ENCODE measurements around the gene ORC5.
"Not testable (repeated sequence)": the region's sequence is repeated elsewhere in the genome, so short reads cannot be mapped to it uniquely, and the experiment has no call there.

ORC5 gene

DNA sequence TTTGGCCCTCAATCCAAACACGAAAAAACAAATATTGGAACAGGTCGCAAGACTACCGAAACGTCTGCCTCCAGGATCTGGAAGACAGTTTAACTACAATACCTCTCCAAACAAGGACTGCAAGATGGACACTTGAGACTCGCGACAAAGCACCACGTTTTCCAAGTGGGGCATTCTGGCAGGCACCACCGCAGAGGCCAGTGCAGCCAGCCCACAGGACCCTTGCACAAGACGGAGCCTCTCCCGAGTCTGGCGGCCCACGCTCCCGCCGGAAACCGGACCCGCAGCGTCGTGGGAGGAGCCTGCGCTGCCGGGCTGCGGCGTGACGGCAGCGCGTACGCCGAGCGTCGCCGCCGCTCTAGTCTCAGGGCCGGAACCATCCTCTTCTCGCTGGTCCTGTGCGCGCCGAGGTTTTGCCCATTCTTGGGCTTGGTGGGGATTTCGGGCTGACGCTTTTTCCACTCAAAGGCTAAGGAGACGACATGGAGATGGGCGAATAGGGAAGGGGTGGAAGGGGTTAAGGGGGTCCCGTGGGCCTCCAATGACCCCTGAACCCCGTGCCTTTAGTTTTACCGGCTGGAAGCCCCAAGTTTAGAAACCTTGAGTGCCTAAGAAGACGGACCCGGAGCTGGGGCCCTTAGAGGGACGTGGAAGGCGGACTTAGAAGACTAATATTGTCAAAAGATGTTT is at the start of gene ORC5:
Gene ORC5 (minus strand): TSS at position 283 of the 690 bp plus-strand sequence. CDS start 109 bp downstream, at position 174.
- DNase-seq (ENCODE audit: low read depth): peak; percentile 76

DNA sequence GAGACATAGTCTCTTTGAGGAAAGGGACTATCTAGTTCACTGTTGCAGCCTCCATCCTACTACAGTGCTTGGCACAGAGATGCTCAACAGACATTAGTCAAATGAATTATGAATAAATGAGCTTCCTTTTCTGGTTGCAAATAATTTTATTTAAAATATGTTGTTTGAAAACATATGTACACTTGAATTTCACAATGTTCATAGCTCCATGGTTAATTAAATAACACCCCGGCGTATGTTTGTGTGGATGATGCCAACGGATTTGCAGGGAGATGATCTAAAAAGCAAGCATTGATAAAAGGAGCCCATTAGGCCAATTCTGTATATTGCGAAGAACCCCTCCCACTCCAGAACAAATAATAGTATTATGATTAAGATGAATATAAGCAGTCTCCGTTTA is 47.8 kb upstream of the ORC5 start:
- DNase-seq (ENCODE audit: low read depth): no peak

DNA sequence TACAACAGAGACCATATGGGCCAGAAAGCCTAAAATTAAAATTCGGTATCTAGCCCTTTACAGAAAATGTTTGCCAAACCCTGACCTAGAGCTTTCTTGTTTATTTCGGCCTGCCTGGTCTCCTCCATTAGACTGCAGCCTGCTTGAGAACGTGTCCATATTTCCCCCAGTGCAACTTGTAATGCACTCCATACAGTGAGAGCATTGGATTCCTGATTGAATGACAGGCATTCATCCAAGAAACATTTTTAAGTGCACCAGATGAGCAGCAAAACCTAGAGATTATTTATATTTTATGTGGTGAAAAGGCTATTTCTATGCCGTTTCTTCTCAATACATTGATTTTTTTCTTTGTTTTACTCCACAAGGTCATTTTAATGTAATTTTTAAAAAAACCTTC is 47.4 kb upstream of the ORC5 start:
- no peak for DNase-seq (ENCODE audit: low read depth)

DNA sequence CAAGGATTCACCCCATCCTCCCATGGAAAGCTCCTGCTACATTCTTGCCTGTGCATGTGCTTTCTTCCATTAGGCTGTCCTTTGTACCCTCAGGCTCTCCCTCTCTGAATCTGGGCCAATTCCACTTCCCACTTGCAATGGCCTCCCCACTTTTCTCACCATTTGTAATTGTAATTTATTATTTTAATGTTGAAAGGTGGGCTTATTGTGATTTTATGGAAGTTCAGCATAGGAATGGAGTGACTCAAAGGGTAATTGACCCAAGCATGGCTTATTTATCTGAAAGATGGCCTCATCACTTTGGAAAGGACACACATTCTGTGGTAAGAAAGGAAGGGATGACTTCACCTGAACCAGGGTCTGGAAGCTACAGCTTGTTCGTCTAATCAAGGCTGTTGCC is 46.9 kb upstream of the ORC5 start:
- DNase-seq (ENCODE audit: low read depth): no peak

DNA sequence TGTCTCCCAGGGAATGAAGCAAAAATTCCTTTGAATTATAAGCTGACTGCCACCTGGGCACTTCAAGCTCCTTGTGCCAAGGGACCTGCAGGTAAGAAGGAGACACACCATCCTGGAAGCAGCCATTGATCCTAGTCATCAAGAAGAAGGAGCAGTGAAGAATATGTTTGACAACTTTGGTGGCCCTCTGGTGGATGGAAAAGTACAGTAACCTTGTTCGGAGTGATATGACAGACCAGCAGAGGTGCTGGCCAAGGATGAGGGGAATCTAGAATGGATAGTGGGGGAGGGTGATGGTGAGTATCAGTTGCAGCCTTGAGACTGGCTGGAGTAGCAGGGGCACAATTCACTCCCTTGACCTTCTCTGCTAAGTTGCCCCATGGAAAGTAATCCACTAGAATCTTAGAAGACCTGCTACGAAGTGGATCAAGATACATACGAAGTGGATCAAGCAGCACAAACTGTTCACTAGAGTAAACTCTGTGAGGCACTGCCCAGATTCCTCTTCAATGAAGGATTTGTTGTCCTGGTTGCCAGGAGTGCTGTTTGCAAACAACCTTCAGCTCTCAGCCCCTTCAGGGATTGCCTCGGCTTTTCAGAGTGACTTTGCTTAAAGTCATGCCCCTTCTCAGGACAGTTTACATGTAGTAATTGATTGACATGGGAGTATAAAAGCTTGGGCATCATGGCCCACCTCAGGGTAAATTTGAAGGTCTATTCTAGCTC is 44.8 kb upstream of the ORC5 start:
- DNase-seq (ENCODE audit: low read depth): no peak

DNA sequence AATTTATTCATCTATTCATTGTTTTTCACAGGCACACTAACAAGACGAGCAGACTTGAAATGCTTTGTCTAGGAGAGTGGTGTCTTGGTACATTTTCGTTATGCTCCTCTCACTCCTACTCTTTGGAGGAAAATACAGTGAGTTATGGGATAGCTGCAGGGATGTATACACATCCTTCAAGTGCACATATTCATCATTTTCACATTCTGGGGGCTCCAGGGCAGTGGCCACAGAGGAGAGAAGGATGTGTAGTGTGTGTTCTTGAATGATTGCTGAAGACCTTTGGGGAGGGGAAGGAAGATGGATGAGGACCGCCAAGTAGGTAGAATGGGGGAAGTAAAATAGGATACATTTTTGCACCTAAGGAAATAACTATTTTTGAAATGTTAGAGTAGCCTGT is 34.8 kb upstream of the ORC5 start:
- DNase-seq (ENCODE audit: low read depth): no peak

DNA sequence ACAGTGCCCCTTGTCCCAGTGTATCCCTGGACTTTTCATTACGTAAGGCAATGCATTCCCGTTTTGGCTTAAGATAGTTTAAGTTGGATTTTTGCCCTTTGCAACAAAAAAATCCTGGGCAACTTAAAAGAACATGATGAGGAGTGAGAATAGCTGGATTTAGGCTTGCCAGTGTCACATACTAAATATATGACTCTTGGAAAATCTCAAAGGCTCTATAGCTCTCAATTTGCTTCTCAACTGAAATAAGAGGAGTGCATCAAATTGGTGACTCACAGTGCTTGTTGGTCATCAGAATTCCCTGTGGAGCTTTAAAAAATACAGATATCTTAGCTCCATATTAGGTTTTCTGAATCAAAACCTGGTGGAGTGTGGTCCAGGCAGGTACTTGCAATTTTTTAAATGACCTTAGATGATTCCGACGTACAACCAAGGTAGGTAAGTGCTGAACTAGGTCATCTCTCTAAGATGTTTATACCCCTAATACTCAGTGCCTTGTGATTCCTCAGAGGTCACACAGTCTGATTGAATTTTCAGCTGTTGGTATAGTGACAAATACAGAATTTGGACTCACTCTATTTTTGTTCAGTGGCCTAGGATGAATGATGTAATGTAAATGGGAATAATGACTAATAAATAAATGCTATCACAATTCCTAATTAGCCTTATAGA is 33.9 kb upstream of the ORC5 start:
- no peak for DNase-seq (ENCODE audit: low read depth)

DNA sequence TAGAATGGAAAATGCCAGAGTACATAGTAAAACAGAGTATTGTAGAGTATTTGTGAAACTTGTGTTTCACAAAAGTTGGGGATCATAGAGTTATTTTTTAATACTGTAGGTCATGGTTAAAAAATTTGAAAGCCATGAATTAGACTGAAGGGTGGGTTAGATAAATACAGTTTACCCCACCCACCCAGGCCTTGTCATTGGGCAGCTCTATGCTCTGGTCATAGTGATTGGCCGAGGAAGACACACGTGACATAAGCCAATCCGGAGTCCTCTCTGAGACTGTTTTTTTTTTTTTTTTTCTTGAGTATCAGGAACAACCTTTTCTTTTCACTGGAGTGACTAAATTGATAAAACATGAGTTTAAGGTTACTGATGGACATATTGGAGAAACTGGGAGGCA is 33.3 kb upstream of the ORC5 start:
- DNase-seq (ENCODE audit: low read depth): no peak

DNA sequence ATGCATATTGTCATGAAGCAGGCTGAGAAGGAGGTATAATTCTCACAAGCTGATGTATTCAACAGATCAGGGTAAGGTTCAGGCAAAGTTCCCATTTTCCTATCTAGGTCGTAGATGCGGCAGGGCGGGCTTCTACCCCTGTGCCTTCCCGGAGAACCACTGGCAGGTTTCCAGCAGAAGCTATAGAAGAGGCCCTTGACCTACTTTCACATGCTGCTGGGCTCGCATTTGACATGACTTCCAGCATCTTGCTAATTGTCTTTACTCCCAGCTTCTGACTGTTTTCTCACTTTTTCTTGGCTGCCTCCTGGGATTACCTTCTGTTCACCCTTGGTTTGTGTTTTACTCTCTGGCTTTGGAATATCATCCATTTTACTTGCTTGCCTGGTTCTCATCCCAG is 32.6 kb upstream of the ORC5 start:
- no peak for DNase-seq (ENCODE audit: low read depth)

DNA sequence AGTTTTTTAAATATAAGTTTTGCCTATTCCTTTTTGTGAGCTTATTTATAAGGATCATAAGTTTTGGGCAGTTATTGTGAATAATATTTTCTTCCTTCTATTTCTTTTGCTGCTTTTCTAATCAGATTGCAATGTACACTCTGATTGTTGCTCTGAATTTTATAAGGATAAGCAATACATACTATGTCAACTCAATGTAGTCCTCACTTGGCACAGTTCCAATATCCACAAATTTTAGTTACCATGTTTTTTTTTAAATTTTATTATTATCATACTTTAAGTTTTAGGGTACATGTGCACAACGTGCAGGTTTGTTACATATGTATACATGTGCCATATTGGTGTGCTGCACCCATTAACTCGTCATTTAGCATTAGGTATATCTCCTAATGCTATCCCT is 27.2 kb upstream of the ORC5 start:
- not testable (repeated sequence) for DNase-seq (ENCODE audit: low read depth)

DNA sequence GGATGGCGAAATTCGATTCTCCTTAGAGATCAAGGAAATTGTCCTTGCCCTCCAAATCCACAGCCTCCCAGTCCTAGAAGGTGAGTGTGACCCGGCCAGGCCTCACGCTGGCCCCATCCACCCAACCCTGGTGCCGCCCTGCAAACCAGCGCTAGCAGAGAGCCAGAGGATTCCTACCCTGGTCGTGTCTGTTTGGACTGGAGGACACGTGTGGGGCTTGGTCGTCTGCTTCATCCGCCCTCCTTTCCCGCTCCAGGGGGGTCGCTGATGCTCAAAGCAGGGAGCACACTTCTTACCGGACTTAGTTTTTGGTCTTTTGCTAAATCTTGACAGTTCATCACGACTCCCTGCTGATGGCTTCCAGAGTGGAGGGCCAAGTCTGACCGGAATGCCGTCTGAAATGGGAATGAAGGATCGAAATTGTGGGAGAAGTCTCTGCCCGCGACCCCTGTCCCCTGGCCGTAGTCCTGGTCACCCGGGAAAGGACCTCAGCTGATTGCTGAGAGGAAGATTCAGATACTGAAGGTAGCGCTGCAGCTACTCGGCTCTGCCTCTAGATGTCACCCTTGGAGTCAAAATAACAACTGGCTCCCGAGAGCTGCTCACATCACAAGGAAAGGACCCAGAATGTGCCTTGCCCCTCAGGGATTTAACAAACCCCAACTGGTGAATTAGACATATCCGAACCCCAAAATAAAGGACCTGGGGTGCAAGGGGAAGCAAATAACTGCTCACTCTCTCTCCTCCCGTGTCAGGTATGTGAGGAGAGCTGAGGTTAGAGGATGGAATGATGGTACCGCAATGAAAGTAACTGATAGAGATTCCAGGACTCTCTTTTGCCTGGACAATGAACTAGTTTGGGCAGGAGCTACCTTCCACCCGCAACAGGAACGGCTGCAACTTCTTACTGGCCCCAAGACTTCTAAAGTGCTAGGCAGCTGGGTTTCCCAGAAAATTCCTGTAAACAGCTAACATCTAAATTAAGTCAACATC is 23.5 kb upstream of the ORC5 start:
- peak; percentile 33 for DNase-seq (ENCODE audit: low read depth)

DNA sequence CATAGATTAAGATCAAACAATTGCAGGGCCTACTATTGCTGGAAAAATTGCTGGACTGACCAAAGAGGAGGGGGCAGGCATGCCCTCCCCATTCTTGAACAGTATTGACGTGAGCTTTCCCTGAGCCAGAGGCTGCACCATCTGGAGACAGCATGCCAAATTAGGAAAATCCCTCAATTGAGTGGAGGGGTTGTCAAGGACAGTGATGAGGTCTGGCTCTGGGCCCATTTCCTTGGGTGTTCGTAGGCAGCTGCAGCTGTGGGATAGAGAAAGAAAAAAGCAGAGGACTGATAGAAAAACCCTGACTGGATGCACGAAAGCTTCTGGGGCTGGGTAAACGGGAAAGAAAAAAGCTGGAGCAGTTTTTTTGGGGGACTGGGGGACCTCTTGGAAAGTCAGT is 22.8 kb upstream of the ORC5 start:
- peak; percentile 10 for DNase-seq (ENCODE audit: low read depth)

DNA sequence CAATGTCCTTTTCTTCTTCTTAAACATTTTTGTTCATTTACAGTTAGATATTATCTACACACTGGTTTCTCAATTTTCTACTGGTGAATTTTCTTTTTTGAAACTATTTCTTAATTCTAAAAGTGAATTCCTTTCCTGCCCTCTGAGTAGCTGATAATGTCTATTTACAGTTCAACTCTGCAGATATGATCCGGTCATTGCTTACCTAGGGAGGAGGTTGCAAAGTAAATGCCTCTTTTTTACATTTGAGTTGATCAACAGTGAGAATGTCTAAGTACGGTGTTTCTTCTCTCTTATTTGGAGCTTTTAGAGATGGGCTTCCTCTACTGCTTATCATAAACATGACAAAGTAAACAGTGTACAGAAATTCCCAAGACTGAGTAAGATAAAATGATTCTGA is 20.6 kb upstream of the ORC5 start:
- no peak for DNase-seq (ENCODE audit: low read depth)

DNA sequence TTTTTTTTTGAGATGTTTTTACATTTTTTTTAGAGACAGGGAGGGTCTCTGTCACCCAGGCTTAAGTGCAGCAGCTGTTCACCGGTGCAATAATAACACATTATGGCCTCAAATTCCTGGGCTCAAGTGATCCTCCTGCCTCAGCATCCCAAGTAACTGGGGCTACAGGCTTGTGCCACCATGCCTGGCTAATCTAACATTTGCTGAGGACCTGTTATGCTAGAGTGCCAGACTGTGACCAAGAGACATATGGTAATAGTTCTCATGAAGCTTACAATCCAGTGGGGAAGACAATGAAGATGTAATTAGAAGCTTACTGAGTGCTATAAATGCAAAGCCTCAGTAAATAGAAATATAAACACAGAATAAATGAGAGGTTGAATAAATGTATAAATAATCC is 17.6 kb upstream of the ORC5 start:
- no peak for DNase-seq (ENCODE audit: low read depth)

DNA sequence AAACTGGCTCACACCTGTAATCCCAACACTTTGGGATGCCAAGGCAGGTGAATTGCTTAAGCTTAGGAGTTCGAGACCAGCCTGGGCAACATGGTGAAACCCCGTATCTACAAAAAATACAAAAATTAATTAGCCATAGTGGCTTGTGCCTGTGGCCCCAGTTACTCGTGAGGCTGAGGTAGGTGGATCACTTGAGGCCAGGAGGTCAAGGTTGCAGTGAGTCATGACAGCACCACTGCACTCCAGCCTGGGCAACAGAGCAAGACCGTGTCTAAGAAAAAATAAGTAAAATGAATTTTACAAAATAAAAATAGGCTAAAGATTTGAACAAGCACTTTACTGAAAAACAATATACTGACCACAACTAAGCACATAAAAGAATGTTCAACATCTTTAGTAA is 9.8 kb upstream of the ORC5 start:
- DNase-seq (ENCODE audit: low read depth): no peak

DNA sequence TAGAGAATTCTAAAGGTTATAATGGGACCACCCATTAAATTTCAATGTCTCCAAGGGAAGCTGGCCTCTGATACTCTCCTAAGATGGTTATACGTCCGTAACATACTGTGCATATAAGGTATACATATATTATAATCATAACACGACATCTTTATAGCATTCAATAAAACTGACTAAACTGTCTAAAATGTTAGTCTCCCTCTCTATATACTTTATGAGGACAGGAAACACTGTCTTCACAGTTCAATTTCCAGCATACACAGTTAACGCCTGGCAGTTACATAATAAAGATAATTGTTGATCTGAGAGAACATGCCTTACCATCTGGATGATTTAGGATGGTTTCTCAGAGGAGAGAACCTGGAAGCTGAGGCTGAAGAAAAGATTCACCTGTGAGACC is 1.2 kb upstream of the ORC5 start:
- no peak for DNase-seq (ENCODE audit: low read depth)

DNA sequence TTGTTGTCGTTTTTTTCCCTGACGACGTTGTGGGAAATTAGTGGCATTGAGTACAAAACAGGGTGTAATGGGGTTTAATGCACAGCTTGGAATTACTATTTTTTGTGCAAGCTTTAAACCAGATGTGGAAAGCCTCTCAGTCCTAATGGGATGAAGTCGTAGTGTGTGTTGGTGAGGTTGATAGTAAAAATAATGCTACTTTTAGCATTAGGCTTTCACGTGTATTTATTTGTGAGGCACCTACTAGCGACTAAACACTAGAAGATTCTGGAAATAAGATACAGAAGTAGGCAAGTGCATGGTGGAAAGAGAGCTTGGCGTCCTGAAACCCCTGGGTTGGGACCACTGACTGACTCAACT is 588 bp upstream of the ORC5 start:
- DNase-seq (ENCODE audit: low read depth): peak; percentile 8

DNA sequence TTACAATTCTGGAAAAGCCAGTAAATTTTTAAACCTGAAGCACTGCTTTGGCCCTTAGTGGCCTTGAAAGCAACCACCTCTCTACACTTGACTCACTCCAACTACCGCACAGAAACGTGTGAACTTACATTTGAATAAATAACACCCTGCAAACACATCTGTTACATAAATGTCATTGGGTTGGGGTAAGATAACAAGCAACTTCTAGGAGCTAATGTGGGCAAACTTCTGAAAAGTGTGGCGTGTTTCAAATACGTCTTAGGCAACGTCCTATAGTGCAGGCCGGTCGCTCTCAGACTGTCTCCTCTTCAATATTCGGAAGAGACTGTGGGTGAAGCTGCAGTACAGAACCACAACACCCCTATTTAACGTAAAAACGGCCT is 474 bp downstream of the ORC5 start:
- DNase-seq (ENCODE audit: low read depth): peak; percentile 35

DNA sequence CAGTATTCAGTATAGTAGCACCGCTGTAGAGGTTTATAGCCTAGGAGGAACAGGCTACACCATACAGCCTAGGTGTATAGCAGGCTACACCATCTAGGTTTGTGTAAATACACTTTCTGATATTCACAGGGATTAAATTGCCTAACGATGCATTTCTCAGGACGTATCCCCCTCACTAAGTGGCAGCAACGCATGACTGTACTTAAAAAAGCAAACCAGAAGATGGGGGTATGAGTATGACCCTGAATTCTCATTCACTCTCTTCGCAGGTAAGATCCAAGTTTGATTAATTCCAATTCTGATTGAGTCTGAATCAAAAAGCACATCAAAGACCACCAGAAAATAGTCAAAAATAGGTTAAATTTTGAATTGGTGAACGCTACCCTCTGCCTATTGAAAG is 972 bp downstream of the ORC5 start:
- peak; percentile 16 for DNase-seq (ENCODE audit: low read depth)

DNA sequence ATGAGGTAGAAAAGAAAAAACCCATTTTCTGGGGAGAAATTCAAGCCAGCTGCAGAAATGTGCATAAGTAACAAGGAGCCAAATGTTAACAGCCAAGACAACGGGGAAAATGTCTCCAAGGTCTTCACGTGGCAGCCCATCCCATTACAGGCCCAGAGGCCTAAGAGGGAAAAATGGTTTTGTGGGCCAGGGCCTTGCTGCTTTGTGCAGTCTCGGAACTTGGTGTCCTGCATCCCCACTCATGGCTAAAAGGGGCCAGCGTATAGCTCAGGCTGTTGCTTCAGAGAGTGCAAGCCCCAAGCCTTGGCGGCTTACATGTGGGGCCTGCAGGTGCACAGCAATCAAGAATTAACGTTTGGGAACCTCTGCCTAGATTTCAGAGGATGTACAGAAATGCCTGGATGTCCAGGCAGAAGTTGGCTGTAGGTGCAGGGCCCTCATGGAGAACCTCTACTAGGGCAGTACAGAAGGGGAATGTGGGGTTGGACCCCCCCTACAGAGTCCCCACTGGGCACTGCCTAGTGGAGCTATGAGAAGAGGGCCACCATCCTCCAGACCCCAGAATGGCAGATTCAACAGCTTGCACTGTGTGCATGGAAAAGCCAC is 9.0 kb downstream of the ORC5 start:
- no peak for DNase-seq (ENCODE audit: low read depth)

DNA sequence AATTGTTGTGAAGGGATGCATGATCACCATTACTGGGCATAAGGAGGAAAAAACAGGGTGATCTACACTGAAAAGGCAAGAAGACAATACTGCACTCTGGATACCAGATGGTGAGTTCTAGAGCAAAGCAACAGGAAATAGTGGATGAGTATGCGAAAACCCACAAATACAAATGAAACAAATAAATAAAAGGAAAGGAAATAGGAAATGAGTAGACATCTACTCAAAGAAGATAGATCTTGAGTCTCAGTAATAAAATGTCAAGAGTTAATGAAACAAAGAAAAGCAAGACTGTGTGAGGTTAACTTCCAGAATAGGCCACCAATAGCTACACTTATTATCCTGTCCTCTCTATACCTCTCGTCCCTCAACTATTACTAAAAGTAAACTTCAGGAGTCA is 11.7 kb downstream of the ORC5 start:
- no peak for DNase-seq (ENCODE audit: low read depth)

DNA sequence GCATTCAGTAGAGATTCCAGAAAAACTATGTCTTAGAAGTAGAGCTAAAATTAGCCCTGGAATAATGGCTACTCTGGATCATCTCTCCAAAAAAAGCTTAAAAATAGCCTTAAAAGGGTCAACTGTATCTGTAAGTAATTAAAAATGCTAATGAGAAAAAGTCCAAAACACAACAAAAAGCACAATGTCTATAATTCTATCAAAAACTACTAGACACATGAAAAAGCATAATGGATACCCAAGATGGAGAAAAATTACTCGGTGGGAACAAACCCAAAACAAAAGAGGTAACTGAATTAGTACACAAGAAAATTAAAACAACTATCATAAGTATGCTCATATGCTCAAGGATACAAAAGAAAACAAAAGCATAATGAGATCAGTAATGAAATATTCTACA is 15.4 kb downstream of the ORC5 start:
- DNase-seq (ENCODE audit: low read depth): no peak
